HG03196 (cell line): Measurements from ENCODE around the gene TBC1D16.

Experiments
- ATAC-seq: cut with Tn5 transposase; IDR thresholded peaks from one replicate; pipeline ENCODE4 v1.9.1; 2021; ENCODE audit not compliant: unreplicated experiment

The TBC1D16 gene

DNA sequence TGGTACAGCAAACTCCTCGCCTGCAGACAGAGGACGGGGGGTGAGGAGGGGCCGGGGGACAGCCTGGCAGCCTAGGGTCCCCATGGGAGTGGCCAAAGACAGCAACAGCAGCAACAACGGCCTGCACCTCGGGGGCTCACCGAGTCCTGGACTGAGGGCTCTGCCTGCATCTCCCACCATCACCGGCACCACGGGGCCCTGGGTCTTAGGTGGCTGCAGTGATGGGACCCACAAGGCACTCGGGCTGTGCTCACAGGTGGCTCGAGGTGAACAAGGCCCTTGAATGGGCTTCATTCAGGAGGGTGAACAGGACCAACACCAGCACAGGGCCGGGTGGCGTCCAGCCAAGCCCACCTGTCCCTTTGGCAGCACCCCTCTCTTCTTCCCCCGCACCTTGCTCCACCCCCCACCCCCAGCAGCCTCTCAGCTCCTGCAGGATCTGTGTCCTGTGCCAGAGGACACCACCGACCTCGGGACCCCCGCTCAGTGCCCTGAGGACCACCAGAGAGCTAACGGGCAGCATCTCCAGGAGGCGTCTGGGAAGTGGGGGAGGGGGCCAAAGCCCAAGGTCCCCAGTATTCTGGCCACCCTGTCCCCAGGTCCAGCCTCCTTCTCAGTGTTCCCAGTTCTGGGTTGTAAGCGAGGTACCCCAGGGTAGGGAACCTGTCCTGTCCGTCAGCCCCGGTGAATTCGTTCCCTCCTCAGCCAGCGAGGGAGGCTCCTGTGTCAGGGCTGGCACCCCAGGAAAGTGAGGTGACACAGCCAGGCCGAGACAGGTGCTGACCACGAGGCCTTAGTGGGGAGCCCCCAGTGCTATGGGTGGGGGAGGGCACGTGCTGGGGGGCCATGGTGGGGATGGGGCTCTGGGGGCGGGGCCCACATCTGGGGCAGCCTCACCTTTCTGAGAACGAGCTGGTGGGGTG is 94.3 kb downstream of the TBC1D16 start:
- no peak for ATAC-seq

DNA sequence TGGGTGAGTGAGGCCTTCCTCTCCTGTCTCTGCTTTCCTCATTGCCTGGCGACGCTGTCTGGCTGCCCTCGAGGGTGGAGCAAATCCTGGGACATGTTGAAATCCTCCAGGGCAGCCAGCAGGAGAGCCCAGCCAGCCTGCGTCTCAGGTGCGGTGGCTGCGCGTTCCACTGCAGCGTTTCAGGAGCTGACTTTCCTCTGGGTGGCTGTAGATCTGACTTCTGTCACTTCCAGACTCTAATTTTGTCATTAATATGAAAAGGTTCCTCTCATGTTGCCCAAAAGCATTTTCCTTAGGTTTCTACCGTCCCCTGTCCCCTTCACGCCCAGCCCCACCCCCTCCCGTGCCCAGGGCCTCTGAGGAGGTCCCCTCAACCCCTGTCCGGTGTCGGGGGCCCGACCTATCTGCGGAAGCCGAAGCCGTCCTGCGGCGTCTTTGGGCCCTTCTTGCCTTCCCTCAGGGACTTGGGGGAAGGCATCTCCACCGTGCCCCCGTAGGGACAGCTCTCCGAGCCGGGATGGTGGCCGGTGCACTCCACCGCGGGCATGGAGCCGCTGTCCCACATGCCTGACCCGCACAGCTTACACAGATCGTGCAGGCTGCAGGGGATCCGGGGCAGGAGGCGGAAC is 95.1 kb downstream of the TBC1D16 start:
- ATAC-seq = no peak

DNA sequence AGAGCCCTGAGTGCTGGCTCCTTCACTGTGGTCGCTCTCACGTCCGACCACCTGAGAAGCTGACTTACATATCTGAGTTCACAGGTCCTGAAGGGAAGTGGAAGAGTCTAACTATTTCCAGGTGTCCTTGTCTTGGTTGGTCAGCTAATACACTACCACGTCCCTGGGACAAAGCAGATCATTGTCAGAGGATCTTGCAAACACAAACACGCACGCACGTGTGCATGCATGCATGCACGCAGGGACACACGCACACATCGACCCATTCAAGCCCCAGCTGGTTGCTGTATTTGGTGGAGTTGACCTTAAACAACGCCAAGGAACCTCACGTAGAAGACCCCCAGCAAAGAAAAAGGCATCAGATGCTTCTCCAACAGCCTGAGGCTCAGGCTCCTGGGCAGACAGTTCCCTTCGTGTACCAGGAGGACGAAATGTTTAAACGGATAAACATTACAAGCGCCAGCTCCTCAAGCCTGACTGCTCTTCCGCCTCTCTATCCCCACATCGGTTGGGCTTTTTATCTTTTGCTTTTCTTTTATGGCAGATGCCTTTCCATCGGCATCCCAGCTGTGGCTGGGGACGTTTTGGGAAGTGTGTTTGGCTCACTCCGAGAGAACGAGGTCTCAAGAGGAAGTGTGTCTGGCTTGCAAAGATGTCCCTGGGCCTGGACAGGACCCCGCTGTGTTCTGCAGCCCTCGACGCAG is 95.8 kb downstream of the TBC1D16 start:
- ATAC-seq = no peak

DNA sequence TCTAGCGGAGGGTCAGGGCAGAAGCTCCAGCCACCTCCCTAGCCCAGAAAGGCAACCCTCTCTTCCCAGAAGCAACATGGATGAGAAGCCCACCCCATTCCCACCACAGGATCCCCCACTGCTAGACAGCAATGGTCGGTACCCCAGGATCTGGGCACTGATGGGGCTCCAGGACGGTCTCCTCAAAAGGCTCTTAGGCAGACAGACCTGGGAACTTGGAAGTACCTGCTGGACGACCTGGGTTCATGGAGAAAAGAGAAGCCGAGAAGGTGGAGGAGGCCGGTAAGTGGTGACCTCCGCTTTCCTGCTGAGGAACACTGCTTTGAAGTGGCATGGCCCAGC is 96.6 kb downstream of the TBC1D16 start:
- no peak for ATAC-seq

DNA sequence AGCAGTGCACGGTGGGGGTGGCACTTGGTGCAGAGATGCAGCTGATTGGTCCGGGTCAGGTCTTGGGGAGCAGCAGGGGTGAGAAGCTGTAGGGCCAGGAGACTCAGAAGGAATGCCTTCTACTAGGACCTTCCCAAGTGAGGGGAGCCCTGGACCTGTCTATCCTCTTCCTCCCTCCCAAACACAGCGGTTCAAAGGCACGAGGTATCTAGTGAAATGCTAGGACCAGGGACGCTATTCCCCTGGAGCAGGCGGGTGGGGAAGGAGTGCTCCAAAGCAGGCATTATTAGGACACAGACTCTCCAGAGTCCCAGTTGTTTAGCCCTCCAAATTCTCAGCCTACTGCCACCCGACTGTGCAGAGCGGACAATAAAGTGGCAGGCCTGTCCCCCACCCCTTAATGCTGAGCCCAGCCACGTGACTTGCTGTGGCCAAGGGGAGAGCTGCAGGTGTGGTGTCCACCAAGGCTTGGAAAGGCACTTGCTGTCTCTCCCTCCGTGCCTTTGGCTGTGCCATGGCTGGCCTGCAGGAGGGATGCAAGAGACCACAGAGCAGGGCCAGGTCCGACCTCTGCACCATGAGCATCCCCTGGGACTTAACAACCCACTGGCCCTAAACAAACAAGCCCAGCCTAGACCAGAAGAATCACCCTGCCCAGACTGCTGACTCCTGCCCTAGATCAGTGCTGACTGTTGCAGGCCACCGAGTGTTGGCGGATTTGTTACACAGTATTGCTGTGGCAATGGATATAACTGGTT is 97.2 kb downstream of the TBC1D16 start:
- no peak for ATAC-seq

DNA sequence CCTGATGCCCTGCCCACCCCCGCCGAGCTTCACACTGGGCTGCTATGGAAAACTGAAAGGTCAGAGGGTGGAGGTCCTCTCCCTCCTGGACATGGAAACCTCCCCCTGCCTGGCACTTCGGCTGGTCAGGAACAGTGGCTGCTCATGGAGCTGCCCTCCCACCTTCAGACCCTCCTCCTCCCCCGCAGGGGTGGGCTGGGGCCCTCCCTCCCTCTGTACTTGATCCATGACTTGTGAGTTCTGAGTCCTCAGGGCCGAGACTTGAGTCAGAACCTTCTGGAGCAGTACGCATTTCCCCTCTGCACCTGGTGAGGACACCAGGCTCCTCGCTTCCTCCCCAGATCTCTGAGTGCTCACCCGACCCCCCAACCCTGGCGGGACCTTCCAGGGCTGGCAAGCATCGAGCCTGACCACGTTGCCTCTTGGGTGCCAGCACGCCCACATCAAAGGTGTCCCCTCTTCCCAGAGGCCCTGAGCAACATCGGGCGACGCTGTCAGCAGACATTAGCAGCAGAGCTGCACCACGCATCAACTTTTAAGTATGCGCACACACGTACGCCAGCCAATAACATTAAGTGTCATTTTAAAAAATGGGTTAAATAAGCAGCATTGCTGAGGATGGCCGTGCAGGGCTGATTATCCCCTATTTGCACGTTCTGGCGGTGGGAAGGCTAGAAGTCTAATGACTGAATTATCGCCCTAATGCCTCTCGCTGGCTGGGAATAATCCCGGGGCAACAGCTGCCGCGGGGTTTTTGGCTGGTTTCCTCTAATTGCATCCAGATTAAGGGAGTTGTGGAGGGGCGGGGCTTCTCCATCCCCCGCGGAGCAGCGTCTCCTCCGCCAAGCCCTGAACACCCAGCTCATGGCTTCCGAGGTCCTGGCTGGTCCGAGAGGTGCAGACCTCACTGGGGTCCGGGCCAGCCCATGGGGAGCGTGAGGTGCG is 98.0 kb downstream of the TBC1D16 start:
- ATAC-seq = no peak

DNA sequence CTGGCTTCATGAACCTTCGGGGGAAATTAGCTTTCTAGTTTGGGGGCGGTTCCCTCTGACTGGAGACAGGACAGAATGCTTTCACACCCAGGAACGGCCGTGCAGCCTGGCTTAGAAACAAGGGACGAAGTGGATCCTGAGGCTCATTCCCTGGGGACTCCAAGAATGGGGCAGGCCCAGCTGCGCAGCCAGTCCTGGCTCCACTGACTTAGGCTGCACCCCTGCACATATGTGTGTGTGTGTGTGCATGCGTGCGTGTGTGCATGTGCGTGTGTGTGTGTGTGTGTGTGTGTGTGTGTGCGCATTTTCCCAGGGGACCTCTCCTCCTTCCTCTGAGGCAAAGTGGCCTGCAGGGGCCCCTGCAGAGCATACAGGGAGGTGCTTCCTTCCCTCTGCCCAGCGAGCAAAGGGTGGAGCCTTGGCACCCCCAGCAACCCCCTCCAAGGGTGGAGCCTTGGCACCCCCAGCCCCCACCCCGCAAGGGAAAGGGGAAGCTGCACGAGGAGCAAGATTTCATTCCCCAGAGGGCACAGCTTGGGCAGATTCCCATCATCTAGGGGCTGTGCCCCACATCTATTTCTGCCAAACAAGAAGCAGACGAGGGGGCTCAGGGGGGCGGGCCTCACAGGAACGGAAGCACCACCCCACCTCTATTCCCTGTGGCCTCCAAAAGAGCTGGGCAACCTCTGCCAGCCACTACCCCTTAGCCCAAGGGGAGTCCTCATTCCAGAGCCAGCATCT is 98.9 kb downstream of the TBC1D16 start:
- ATAC-seq = no peak

DNA sequence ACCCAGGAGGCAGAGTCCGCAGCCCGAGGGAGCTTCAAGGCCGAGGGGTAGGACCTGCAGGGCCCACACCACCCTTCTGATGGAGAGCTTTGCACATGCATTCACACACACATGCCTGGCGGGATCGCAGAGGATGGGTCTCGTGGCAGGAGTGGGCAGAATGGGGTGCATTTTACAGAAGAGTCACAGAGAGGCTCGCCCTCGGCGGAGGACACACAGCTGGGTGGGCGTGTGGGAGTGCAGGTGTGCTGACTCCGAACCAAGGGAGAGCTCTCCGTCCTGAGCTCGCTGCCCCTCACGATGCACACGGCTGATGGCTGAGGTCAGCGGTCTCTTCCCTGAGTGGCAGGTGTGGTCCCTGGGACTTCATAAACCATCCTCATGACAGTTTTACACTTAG is 99.6 kb downstream of the TBC1D16 start:
- no peak for ATAC-seq

DNA sequence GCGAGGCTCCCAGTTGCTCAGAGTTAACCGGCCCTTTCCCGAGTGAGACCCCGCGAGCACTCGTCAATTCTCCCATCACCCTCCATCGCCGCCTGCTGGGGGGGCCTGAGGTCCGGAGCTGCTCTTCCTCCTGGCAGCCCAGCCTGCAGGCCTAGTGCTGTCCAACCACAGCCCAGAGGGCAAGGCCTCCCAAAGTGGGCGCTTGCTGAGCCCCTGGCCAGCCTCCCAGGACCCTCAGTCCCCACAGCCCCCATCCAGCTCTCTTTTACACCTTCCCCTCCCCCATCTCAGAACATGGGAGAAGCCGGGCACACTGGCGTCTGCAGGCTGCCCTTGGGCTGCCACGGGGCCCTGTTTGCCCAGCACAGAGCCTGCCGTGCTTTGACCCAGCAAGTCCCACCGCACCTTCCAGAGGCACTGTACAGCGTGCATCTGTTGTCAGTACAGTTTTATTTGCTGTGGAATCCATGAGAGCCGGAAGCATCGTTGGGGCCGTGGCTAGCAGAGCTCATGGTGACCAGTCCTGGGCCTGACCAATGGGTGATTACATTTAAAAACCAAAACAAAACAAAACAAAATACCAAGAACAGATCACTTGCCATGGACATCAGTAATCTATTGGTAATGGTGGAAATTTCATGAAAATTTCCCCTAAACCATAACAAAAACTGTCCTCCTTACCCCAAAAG is 100.3 kb downstream of the TBC1D16 start:
- no peak for ATAC-seq

DNA sequence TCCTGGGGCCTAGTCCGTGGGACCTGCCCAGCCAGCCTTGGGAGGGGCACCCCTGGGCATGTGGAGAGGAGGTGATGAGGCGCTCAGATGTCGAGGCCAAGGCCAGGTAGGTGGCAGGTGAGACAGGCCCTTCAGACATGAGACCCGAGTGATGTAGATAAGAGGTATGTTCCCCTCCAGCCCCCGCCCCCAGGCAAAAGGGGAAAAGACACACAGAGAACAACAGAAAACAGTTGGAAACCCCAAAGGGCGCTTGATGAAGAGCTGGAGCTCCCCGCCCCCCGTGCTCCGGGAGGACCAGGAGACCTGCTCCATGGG is 101.1 kb downstream of the TBC1D16 start:
- ATAC-seq = no peak

DNA sequence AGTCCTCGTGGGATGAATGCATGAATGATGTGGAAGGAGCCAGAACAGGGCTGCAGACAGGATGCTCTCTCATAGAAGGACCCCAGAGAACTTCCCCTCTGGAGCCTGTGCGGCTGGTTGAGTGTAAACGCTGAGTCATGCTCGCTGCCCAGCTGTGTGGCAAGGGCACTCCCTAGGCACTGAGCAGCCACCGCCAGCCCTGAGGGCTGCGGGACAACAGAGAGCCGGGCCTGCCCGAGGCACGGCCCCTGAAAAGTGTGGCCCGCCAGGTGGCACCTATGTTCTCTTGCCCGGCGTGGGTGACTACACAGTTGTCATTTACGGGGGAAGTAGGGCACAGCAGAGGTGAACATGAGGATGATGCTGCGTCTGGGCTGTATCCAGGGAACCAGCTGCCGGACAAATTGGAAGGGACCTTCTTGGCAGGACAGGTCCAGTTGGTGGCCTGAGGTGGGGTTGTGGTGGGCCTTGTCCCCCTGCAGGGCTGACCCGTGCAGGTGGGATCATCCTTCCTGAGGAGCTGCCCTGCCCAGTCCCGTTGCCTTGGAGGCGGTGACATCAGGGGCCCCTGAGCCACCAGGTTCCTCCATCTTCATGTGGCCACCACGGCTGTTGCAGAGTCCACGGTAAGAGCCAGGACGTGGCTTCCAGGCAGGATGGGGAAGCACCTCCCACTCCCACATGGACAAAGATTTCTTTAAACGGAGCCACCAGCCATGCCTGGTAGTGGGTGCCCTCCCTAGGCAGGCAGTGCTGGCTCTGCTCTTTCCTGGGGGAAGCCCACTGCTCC is 101.6 kb downstream of the TBC1D16 start:
- ATAC-seq = no peak

DNA sequence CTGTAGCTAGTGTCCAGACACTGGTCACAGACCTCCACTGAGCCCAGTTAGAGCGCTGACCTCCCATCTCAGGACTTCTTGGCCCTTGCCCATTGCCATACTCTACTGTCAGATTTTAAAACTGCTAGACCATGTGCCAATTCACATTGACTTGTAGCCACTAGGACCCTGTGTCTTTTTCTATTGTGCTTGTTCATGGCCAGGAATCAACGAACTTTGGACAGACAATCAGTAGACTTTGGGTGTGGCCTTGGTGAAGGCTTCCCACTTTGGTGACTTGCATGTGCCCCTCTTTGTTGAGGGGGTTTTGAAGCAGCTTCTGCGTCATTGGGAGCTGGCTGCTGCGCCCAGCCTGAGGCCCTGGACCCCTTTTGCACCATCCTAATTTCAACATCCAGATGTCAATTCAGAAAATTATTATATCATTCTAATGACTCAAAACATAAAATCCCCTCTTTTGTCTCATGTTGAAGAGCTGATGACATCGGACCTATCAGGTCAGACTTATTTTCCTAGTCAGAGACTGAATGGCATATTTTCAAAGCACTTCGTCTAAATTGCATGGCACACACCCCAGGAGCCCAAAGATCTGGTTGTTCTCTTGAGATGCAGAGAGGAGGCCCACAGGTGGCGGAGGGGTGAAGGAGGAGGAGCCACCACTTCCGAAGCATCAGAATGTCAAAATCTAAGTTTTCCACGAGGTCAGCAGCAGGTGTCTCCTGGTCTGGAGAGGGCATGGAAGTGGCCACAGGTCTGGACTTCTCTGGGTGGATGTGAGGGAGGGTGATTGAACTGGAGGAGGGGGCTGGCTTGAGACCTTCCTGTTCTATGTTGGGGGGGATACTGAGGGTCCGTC is 103.0 kb downstream of the TBC1D16 start:
- ATAC-seq = no peak

DNA sequence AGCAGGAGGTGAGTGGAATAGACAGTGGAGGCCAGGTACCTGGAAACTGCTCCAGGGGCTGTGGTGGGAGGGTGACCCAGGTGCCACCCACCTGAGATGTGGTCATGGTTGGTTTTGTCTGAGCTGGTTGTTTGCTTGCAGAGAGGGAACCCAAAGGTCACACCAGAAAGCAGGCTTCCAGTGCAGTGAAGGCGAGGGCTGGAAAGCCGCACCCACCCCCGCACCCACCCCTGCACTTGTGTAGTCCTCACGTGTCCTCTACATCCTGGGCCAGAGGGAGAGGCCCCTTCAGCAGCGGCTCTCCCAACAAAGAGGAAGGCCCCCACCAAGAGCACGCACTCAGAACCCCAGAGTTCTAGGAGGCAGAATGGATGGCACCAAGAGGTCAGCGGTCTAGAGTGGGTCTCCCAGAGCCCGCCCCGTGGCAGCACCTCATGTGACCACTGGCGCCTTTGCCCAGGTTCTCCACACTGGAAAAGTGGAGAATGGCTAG is 103.8 kb downstream of the TBC1D16 start:
- ATAC-seq = no peak

DNA sequence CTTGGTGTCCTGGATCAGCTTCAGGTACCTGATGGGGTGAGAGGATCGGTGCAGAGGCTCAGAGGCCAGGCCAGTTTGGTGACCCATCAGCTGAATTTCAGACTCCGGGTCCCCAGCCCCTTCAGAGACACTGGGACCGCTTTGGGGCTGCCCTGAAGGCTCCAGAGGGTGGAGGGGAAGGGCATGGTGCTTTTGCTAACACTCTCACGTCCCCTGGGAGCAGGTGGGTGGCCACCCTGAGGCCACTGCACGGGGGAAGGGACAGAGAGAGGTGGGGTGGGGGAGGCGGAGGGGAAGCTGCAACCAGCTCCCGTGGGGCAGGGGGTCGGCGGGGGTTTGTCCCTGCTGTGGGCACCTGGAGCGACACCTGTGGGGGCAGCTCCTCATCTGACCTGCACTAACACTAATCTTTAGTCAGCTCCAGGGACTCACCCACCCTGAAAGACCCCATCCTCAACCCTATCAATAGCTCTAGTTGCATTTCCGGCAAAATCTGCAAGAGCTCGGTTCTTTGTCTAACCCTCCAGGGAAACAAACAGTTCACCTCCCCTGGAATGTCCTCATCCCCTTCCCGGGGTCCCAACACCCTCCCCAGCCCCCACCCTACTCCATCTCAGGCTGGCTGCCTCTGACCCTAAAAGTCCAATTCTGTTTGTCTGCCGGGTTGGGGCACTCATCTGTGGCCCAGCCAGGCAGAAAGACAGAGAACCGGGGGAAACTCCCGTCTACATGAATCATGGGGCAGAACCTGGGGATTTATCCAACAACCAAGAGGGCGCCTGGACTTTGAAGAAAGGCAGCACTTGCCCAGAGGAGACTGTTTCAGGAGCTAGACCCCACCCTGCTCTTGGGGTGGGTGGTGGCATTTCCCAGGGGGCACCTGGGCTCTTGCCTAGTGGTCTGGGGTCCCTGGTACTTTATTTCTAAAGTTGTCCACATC is 104.5 kb downstream of the TBC1D16 start:
- ATAC-seq = no peak

DNA sequence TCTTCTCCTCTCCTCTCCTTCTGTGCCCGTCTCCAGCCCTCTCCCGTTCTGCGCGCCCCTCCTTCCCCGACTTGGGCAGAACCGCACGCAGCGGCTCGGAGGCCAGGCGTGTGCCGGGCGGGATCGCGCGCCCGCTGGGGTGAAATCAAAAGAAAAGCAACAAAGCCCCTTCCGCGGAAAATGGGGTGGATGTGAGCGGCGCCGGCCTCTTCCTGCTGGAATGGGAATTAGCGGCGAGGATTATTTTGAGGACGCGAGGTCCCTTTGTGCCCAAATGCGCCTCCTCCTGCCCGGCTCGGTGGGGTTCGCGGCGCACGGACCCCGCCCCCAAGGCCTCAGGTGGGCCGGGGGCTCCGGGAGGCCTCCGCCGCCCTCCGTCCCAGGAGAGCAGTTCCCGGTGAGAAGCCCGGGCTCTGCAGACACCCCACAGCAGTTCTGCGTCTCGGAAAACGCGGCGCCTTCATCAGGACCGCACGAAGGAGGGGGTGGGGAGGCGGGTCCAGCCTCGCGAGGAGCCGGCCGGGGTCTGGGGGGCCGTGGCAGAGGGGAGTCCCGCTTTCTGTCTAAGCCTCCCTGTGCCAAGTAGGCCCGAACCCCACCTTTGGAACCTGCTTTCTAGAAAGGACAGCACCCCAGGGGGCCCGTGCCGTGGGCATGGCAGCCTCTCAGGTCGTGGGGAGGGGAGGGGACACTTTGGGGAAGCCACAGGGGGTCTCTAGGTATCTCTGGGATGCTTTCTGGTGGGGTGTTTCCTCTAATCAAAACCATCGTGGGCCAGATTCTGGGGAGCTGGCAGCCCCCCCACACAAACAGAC is 105.4 kb downstream of the TBC1D16 start:
- ATAC-seq = no peak
